ENCODE measurements around the gene EXOG. TPM values are rescaled to one million over a fixed set of nuclear protein-coding genes. Genes with fewer than 3 reads are reported as not detected.
A peak's percentile ranks its signal among the peaks of the same experiment; 100 is the strongest.

Gene EXOG
- total and polyA plus RNA-seq, 10 donors = 3.9 to 20.9 (median 18.1) TPM

DNA sequence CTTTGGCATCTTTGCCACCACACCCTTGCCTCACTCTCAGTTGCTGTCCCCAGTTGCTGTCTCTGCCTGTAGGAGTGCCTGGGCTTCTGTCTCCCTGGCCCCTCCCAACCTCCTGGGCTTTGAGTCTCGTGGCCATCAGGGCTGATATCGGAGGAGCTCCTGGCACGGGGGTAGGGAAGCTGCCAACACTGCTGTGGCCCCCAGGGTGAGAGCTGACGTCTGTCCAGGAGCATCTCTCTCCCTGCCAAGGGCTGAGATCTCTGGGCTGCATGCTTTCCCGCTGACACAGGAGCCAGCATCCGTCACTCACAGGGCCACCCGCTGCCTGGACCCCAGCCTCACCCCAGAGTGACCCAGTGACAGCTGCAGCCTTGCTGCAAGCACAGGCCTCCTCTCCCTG is 47.4 kb downstream of the EXOG start:
- 78 to 90% (median 80%) methylated on average over 5 to 7 of the region's 7 CpGs for WGBS, 5 donors
- TF ChIP-seq CTCF (IDR thresholded peaks at IDR 0.05 in 8 of 11, conservative IDR thresholded peaks at IDR 0.05 in 3 of 11) (no peak), POLR2A (IDR thresholded peaks at IDR 0.05) (no peak), POLR2AphosphoS5 (IDR thresholded peaks at IDR 0.05) (no peak)

GRCh38 chr3:38544926-38545325 is 48.8 kb downstream of the EXOG start:
- DNase-seq = peak; percentile 56
- 92 to 95% (median 93%) methylated on average over 3 of the region's 3 CpGs for WGBS, 5 donors

More for the DNA sequence above, 47.4 kb downstream of the EXOG start:
- DNase-seq = peak; percentile 64
- intact Hi-C loops (cut with DNase I; ENCODE audit: low total_unique reads) = no loop called here
- Histone ChIP-seq H3K4me3 (no peak overlapping the region), H3K27me3 (replicated peaks in 1 of 7) (no peaks in the 10 kb centered on the region), H3K9me3 (no peaks in the 10 kb centered on the region), H3K36me3 (peaks cover 0 to 6% (median 0%) of the 10 kb centered on the region in 6 donors), H3K4me1 (no peaks in the 10 kb centered on the region), H3K27ac (no peak overlapping the region)

GRCh38 chr3:38545550-38545949 is 49.4 kb downstream of the EXOG start:
- intact Hi-C loops (cut with DNase I; ENCODE audit: low total_unique reads) = no loop called here
- Histone ChIP-seq H3K27me3 (replicated peaks in 1 of 7) (no peaks in the 10 kb centered on the region), H3K9me3 (no peaks in the 10 kb centered on the region), H3K27ac (no peak overlapping the region), H3K4me1 (no peaks in the 10 kb centered on the region), H3K36me3 (peaks cover 0 to 4% (median 0%) of the 10 kb centered on the region in 6 donors), H3K4me3 (no peak overlapping the region)
- WGBS, 5 donors = 78 to 94% (median 85%) methylated on average over 1 of the region's 1 CpG
- peak; percentile 34 for DNase-seq
- no peak for TF ChIP-seq CTCF (IDR thresholded peaks at IDR 0.05 in 8 of 11, conservative IDR thresholded peaks at IDR 0.05 in 3 of 11)
- TF ChIP-seq POLR2AphosphoS5 (IDR thresholded peaks at IDR 0.05) = no peak
- no peak for TF ChIP-seq POLR2A (IDR thresholded peaks at IDR 0.05)

More at GRCh38 chr3:38544926-38545325, 48.8 kb downstream of the EXOG start:
- Histone ChIP-seq H3K36me3 (peaks cover 0 to 3% (median 0%) of the 10 kb centered on the region in 6 donors), H3K4me3 (no peak overlapping the region), H3K27ac (no peak overlapping the region), H3K9me3 (no peaks in the 10 kb centered on the region), H3K27me3 (replicated peaks in 1 of 7) (no peaks in the 10 kb centered on the region), H3K4me1 (no peaks in the 10 kb centered on the region)
- intact Hi-C loops (cut with DNase I; ENCODE audit: low total_unique reads) = no loop called here
- no peak for TF ChIP-seq POLR2AphosphoS5 (IDR thresholded peaks at IDR 0.05)
- no peak for TF ChIP-seq CTCF (IDR thresholded peaks at IDR 0.05 in 8 of 11, conservative IDR thresholded peaks at IDR 0.05 in 3 of 11)
- TF ChIP-seq POLR2A (IDR thresholded peaks at IDR 0.05) = no peak

DNA sequence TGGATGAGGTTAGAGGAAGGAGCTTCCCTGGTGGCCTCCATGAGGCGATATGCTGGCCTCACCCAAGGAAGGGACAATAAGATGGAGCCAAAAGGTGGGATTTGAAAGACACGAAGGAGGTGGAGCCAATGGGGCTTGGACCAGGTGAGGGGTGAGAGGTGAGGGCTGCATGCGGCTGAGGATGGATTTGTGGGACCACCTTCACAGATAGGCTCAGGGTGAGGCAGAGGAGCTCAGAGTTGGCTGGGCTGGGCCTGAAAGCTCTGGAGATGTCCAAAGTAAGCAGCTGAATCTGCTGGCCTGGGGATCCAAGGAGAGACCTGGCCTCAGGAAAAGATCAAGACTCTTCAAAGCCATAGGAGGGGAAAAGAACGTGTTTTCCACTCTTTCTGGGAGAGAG is 49.8 kb downstream of the EXOG start:
- no peak for TF ChIP-seq POLR2A (IDR thresholded peaks at IDR 0.05)
- TF ChIP-seq CTCF (IDR thresholded peaks at IDR 0.05 in 8 of 11, conservative IDR thresholded peaks at IDR 0.05 in 3 of 11) = no peak
- no peak for TF ChIP-seq POLR2AphosphoS5 (IDR thresholded peaks at IDR 0.05)
- H3K27ac ChIP-seq = no peak overlapping the region
- WGBS, 5 donors = 84 to 94% (median 89%) methylated on average over 4 of the region's 4 CpGs
- peak; percentile 28 for DNase-seq
- H3K4me1 ChIP-seq = no peaks in the 10 kb centered on the region
- no peak overlapping the region for H3K4me3 ChIP-seq
- peaks cover 0 to 9% (median 0%) of the 10 kb centered on the region in 6 donors for H3K36me3 ChIP-seq
- intact Hi-C loops (cut with DNase I; ENCODE audit: low total_unique reads) = no loop called here
- no peaks in the 10 kb centered on the region for H3K27me3 ChIP-seq (replicated peaks in 1 of 7)
- H3K9me3 ChIP-seq = no peaks in the 10 kb centered on the region

Measured in spleen (tissue), 11 donors.